Fibroblast of gingiva (primary cell): ENCODE data around the gene ANKRD13D.

Source experiments
- DNase-seq: peaks from one replicate; pipeline ENCODE4 v3.0.0-alpha.2; 2011; ENCODE audit warnings: low read depth

The ANKRD13D gene

GRCh38 chr11:67320011-67320410, 30.9 kb downstream of the ANKRD13D start:
- peak; percentile 27 for DNase-seq

GRCh38 chr11:67320691-67321090, 31.6 kb downstream of the ANKRD13D start:
- DNase-seq, result no peak

- no peak for DNase-seq
Measured at GRCh38 chr11:67321313-67321871, 32.3 kb downstream of the ANKRD13D start.

- DNase-seq, result no peak
Measured at GRCh38 chr11:67322049-67322448, 32.9 kb downstream of the ANKRD13D start.

- DNase-seq, result no peak
Measured at GRCh38 chr11:67323526-67323925, 34.4 kb downstream of the ANKRD13D start.

GRCh38 chr11:67332081-67332691, 43.1 kb downstream of the ANKRD13D start:
- DNase-seq, result no peak

- no peak for DNase-seq
Measured at GRCh38 chr11:67337257-67337656, 48.2 kb downstream of the ANKRD13D start.

GRCh38 chr11:67344264-67344663, 55.2 kb downstream of the ANKRD13D start:
- DNase-seq, result no peak

GRCh38 chr11:67345247-67345919, 56.3 kb downstream of the ANKRD13D start:
- DNase-seq, result no peak

GRCh38 chr11:67345920-67346819, 57.1 kb downstream of the ANKRD13D start:
- peak; percentile 73 for DNase-seq

- DNase-seq, result no peak
Measured at GRCh38 chr11:67347964-67348749, 59.1 kb downstream of the ANKRD13D start.

GRCh38 chr11:67349036-67349435, 59.9 kb downstream of the ANKRD13D start:
- no peak for DNase-seq

GRCh38 chr11:67349457-67349856, 60.4 kb downstream of the ANKRD13D start:
- no peak for DNase-seq

GRCh38 chr11:67349928-67350465, 60.9 kb downstream of the ANKRD13D start:
- no peak for DNase-seq

GRCh38 chr11:67351275-67352005, 62.3 kb downstream of the ANKRD13D start:
- DNase-seq, result peak; percentile 69
